GM12873 (cell line): Measurements from ENCODE around the gene PDZD4.
A peak's percentile ranks its signal among the peaks of the same experiment; 100 is the strongest.

Experiments
- CTCF ChIP-seq: IDR thresholded peaks from 2 replicates; pipeline ENCODE4 v1.5.1; 2012; ENCODE audit warnings: low read depth, mild to moderate bottlenecking, moderate library complexity, low read length, control low read depth; ENCODE audit not compliant: insufficient read depth; ENCODE audit errors: missing control alignments

PDZD4 gene

GRCh38 chrX:153825042-153825441 is 5.3 kb downstream of the PDZD4 start:
- no peak for TF ChIP-seq CTCF

DNA sequence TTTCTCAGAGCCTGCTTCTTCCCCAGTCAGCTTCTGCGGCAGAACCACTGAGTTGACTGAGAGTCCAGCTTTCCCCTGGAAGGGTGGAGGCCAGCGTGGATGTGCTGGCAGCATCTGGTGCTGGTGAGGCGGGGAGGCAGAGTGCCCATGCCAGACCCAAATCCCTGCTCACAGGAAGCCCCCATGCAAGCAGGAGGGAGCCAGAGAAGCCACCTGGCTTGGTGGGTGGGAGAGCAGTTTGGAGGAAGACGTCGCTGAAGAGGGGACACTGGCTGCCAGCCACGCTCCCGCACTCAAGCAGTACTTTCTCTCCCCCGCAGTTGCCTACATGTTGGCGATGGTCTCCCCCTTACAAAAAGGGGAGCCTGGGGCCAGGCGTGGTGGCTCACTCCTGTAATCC is 6.0 kb downstream of the PDZD4 start:
- no peak for TF ChIP-seq CTCF

DNA sequence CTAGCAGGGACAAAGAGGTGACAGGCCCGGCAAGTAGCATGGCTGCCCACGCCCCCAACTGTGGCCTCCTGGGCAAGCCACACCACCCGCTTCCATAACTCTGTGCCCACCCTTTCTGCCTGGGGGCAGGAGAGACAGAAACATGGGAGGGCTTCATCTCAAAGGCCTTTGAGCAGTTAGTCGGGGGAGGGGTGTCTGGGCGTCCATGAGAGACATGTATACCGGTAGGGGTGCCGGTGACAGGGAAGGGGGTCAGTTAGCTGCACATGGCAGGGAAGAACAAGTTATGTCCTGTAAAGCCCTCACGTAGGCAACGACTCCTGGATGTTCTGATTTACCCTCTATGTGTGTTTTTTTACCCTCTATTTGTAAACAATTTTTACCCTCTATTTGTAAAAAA is 9.3 kb downstream of the PDZD4 start:
- TF ChIP-seq CTCF, result no peak

DNA sequence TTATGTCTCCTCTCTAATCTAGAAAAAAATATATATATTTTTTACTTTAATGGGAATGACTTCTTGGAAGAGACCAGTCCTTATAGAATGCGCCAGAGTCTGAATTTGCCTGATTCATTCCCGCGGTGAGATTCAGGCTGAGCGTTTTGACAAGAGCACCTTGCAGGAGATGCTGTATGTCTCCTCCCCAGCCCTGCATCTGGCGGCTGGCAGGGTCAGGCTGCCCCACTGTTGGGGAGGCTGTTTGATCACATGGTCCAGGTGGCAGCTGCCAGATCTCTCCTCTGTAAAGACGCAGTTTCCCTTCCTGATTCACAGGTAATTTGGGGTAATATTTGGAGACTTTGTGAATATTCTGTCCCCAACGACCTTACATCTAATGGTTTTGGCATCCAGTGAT is 9.7 kb downstream of the PDZD4 start:
- TF ChIP-seq CTCF, result no peak

- TF ChIP-seq CTCF, result no peak
Observed at GRCh38 chrX:153819384-153820040, 10.8 kb downstream of the PDZD4 start.

- no peak for TF ChIP-seq CTCF
Observed at GRCh38 chrX:153818571-153819383, 11.6 kb downstream of the PDZD4 start.

GRCh38 chrX:153816831-153817690 is 13.3 kb downstream of the PDZD4 start:
- peak; percentile 28 for TF ChIP-seq CTCF
